Ovary (tissue), 3 donors: Measurements from ENCODE around the gene XRCC5.

Experiments used
- POLR2A ChIP-seq: fragments of 450-650 bp; IDR thresholded peaks from one replicate; pipeline ENCODE4 v1.6.1; 2017; ENCODE audit warnings: antibody characterized with exemption, mild to moderate bottlenecking, moderate library complexity
- TF ChIP-seq, protein P1 (sequence below), 3 donors: fragments of 450-650 bp in 2 of 3; fragments of 200-600 bp in 1 of 3; IDR thresholded peaks; one replicate each; pipeline versions ENCODE4 v1.5.1 to v1.8.0; 2016 to 2022; ENCODE audit warnings: antibody characterized with exemption in 3 of 3, mild to moderate bottlenecking in 1 of 3
- donor health status: DM: no; HTN: no; CAD: no.

DNA sequence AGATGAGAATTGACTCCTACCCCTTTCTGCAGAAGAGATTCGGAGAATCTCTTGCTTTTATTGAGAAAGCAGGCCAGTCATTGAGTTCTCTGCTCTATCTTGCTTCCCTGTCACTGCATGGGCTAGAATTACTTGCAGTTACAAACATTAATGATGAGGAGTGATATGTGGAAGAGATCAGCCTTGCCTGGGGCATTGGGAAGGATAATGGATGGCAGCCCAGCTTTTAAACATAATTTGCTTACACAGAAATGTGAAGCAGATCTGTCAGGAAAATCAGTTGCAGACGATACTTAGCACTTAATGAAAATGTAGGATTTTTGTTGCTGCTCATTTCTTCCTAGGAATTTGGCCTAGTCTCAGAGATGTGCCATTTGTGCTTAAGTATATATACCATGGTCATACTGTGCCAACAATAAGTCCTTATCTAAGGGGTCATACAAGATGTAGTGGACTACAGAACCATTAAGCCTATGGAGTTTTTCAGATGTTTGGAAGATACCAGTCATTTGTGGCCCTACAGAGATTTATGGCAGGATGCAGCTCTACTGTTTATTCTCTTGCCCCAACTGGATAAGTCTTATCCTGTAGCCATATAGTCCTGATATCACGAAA is 92.7 kb downstream of the XRCC5 start:
- TF ChIP-seq, protein P1, sequence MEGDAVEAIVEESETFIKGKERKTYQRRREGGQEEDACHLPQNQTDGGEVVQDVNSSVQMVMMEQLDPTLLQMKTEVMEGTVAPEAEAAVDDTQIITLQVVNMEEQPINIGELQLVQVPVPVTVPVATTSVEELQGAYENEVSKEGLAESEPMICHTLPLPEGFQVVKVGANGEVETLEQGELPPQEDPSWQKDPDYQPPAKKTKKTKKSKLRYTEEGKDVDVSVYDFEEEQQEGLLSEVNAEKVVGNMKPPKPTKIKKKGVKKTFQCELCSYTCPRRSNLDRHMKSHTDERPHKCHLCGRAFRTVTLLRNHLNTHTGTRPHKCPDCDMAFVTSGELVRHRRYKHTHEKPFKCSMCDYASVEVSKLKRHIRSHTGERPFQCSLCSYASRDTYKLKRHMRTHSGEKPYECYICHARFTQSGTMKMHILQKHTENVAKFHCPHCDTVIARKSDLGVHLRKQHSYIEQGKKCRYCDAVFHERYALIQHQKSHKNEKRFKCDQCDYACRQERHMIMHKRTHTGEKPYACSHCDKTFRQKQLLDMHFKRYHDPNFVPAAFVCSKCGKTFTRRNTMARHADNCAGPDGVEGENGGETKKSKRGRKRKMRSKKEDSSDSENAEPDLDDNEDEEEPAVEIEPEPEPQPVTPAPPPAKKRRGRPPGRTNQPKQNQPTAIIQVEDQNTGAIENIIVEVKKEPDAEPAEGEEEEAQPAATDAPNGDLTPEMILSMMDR (IDR thresholded peaks at IDR 0.05), result no peak
- TF ChIP-seq POLR2A, result no peak
